HG02973 (cell line): ENCODE measurements around the gene STK32B.

Experiments
- ATAC-seq: cut with Tn5 transposase; IDR thresholded peaks from one replicate; pipeline ENCODE4 v1.9.1; 2021; ENCODE audit warnings: moderate library complexity; ENCODE audit not compliant: unreplicated experiment

STK32B gene

GRCh38 chr4:5338531-5338930 lies 287.3 kb downstream of the STK32B start:
- no peak for ATAC-seq

- no peak for ATAC-seq
Measured at GRCh38 chr4:5340991-5341451, 289.7 kb downstream of the STK32B start.

GRCh38 chr4:5341526-5341925 lies 290.2 kb downstream of the STK32B start:
- no peak for ATAC-seq

- no peak for ATAC-seq
Measured at GRCh38 chr4:5355846-5356245, 304.6 kb downstream of the STK32B start.

- no peak for ATAC-seq
Measured at GRCh38 chr4:5357870-5358269, 306.6 kb downstream of the STK32B start.

- ATAC-seq: no peak
Measured at GRCh38 chr4:5361968-5362367, 310.7 kb downstream of the STK32B start.

GRCh38 chr4:5364406-5364805 lies 313.1 kb downstream of the STK32B start:
- ATAC-seq: no peak

- no peak for ATAC-seq
Measured at GRCh38 chr4:5365071-5366008, 314.1 kb downstream of the STK32B start.

GRCh38 chr4:5366009-5366386 lies 314.7 kb downstream of the STK32B start:
- ATAC-seq: no peak

GRCh38 chr4:5366421-5366820 lies 315.1 kb downstream of the STK32B start:
- no peak for ATAC-seq

GRCh38 chr4:5368426-5368825 lies 317.1 kb downstream of the STK32B start:
- ATAC-seq: no peak

- ATAC-seq: no peak
Measured at GRCh38 chr4:5370286-5370685, 319.0 kb downstream of the STK32B start.

GRCh38 chr4:5371415-5372190 lies 320.3 kb downstream of the STK32B start:
- ATAC-seq: no peak

- ATAC-seq: no peak
Measured at GRCh38 chr4:5372198-5372597, 320.9 kb downstream of the STK32B start.

- no peak for ATAC-seq
Measured at GRCh38 chr4:5373327-5373726, 322.0 kb downstream of the STK32B start.

GRCh38 chr4:5374592-5374991 lies 323.3 kb downstream of the STK32B start:
- ATAC-seq: no peak

GRCh38 chr4:5374994-5375393 lies 323.7 kb downstream of the STK32B start:
- no peak for ATAC-seq

GRCh38 chr4:5376015-5376414 lies 324.7 kb downstream of the STK32B start:
- ATAC-seq: no peak

GRCh38 chr4:5378002-5378401 lies 326.7 kb downstream of the STK32B start:
- no peak for ATAC-seq

- ATAC-seq: no peak
Measured at GRCh38 chr4:5379895-5380294, 328.6 kb downstream of the STK32B start.

GRCh38 chr4:5381961-5382441 lies 330.7 kb downstream of the STK32B start:
- ATAC-seq: no peak
